ENCODE results near the gene ADGRB3.
"Not testable (repeated sequence)": the region's sequence is repeated elsewhere in the genome, so short reads cannot be mapped to it uniquely, and the experiment has no call there.

Gene ADGRB3

GRCh38 chr6:69284176-69284730 is 649.2 kb downstream of the ADGRB3 start:
- H3K36me3 ChIP-seq (replicated peaks in 1 of 2; ENCODE audit: control insufficient read depth in 2 of 2, insufficient read depth in 2 of 2, low read length in 2 of 2): no peaks in the 10 kb centered on the region
- peaks cover 8 to 12% of the 10 kb centered on the region in 2 donors for H3K4me1 ChIP-seq (ENCODE audit: control insufficient read depth in 2 of 2, insufficient read depth in 1 of 2, low read depth in 1 of 2, low read length in 2 of 2)
- no peak overlapping the region for H2AK5ac ChIP-seq (ENCODE audit: low read depth, low read length)
- no peak overlapping the region for H2BK5ac ChIP-seq (ENCODE audit: low read length)
- H3K9me3 ChIP-seq (replicated peaks in 1 of 2; ENCODE audit: control insufficient read depth in 2 of 2, insufficient read depth in 1 of 2, low read depth in 1 of 2, low read length in 2 of 2): no peaks in the 10 kb centered on the region
- H2BK120ac ChIP-seq (ENCODE audit: low read depth, low read length): no peak overlapping the region
- H3K9ac ChIP-seq (ENCODE audit: low read depth, low read length, poor library complexity): no peak overlapping the region
- no peak overlapping the region for H2AFZ ChIP-seq (ENCODE audit: low read length)
- no peak overlapping the region for H4K8ac ChIP-seq (ENCODE audit: low read depth, low read length)
- H3K4ac ChIP-seq (ENCODE audit: low read length): no peak overlapping the region
- H3K4me3 ChIP-seq (ENCODE audit: low read length in 2 of 2): no peak overlapping the region
- no peaks in the 10 kb centered on the region for H3K27me3 ChIP-seq (ENCODE audit: control insufficient read depth in 3 of 3, insufficient read depth in 3 of 3, low read depth in 1 of 3, low read length in 3 of 3)
- no peak overlapping the region for H2BK15ac ChIP-seq (ENCODE audit: low read length)
- no peaks in the 10 kb centered on the region for H3K79me1 ChIP-seq (ENCODE audit: low read depth, low read length)
- WGBS, 2 donors (ENCODE audit: extremely low coverage in 2 of 2, insufficient read length in 2 of 2, insufficient replicate concordance in 1 of 2): no CpG with 5 or more reads among the region's 7 CpGs
- H3K27ac ChIP-seq (replicated peaks; ENCODE audit: low read length): no peak overlapping the region
- no peak overlapping the region for H3K4me2 ChIP-seq (ENCODE audit: insufficient read depth, low read length, poor library complexity, severe bottlenecking)
- no peak overlapping the region for H3K14ac ChIP-seq (ENCODE audit: low read length)
- H3K18ac ChIP-seq (ENCODE audit: low read length): no peak overlapping the region
- no peak for DNase-seq (ENCODE audit: low spot score)
- no peak overlapping the region for H2BK12ac ChIP-seq (ENCODE audit: low read length)
- H4K91ac ChIP-seq (ENCODE audit: low read depth, low read length, poor library complexity): no peak overlapping the region
- H3K23ac ChIP-seq (ENCODE audit: low read depth, low read length, poor library complexity): no peak overlapping the region

GRCh38 chr6:69285054-69285453 is 650.0 kb downstream of the ADGRB3 start:
- H2BK12ac ChIP-seq (ENCODE audit: low read length): no peak overlapping the region
- no peak overlapping the region for H2AFZ ChIP-seq (ENCODE audit: low read length)
- H3K9ac ChIP-seq (ENCODE audit: low read depth, low read length, poor library complexity): no peak overlapping the region

GRCh38 chr6:69286331-69286730 is 651.2 kb downstream of the ADGRB3 start:
- H2BK12ac ChIP-seq (ENCODE audit: low read length): no peak overlapping the region
- H3K79me1 ChIP-seq (ENCODE audit: low read depth, low read length): no peaks in the 10 kb centered on the region
- no peak for DNase-seq (ENCODE audit: low spot score)
- no peak overlapping the region for H2AK5ac ChIP-seq (ENCODE audit: low read depth, low read length)
- no peak overlapping the region for H3K4me2 ChIP-seq (ENCODE audit: insufficient read depth, low read length, poor library complexity, severe bottlenecking)
- H3K27me3 ChIP-seq (ENCODE audit: control insufficient read depth in 3 of 3, insufficient read depth in 3 of 3, low read depth in 1 of 3, low read length in 3 of 3): no peaks in the 10 kb centered on the region
- H2AFZ ChIP-seq (ENCODE audit: low read length): no peak overlapping the region
- no peak overlapping the region for H2BK5ac ChIP-seq (ENCODE audit: low read length)
- no peak overlapping the region for H3K27ac ChIP-seq (replicated peaks; ENCODE audit: low read length)
- peaks cover 0 to 4% of the 10 kb centered on the region in 2 donors for H3K4me1 ChIP-seq (ENCODE audit: control insufficient read depth in 2 of 2, insufficient read depth in 1 of 2, low read depth in 1 of 2, low read length in 2 of 2)
- no peak overlapping the region for H3K9ac ChIP-seq (ENCODE audit: low read depth, low read length, poor library complexity)
- no peak overlapping the region for H3K14ac ChIP-seq (ENCODE audit: low read length)
- H2BK15ac ChIP-seq (ENCODE audit: low read length): no peak overlapping the region
- no peak overlapping the region for H3K23ac ChIP-seq (ENCODE audit: low read depth, low read length, poor library complexity)
- H4K91ac ChIP-seq (ENCODE audit: low read depth, low read length, poor library complexity): no peak overlapping the region
- WGBS, 2 donors (ENCODE audit: extremely low coverage in 2 of 2, insufficient read length in 2 of 2, insufficient replicate concordance in 1 of 2): no CpG with 5 or more reads among the region's 2 CpGs
- no peak overlapping the region for H2BK120ac ChIP-seq (ENCODE audit: low read depth, low read length)
- no peak overlapping the region for H3K4me3 ChIP-seq (ENCODE audit: low read length in 2 of 2)
- H4K8ac ChIP-seq (ENCODE audit: low read depth, low read length): no peak overlapping the region
- H3K9me3 ChIP-seq (replicated peaks in 1 of 2; ENCODE audit: control insufficient read depth in 2 of 2, insufficient read depth in 1 of 2, low read depth in 1 of 2, low read length in 2 of 2): no peaks in the 10 kb centered on the region
- no peak overlapping the region for H3K4ac ChIP-seq (ENCODE audit: low read length)
- no peaks in the 10 kb centered on the region for H3K36me3 ChIP-seq (replicated peaks in 1 of 2; ENCODE audit: control insufficient read depth in 2 of 2, insufficient read depth in 2 of 2, low read length in 2 of 2)
- no peak overlapping the region for H3K18ac ChIP-seq (ENCODE audit: low read length)

More at GRCh38 chr6:69285054-69285453, 650.0 kb downstream of the ADGRB3 start:
- Histone ChIP-seq H2BK15ac (ENCODE audit: low read length) (no peak overlapping the region), H3K36me3 (replicated peaks in 1 of 2; ENCODE audit: control insufficient read depth in 2 of 2, insufficient read depth in 2 of 2, low read length in 2 of 2) (no peaks in the 10 kb centered on the region), H3K4me2 (ENCODE audit: insufficient read depth, low read length, poor library complexity, severe bottlenecking) (no peak overlapping the region), H3K9me3 (replicated peaks in 1 of 2; ENCODE audit: control insufficient read depth in 2 of 2, insufficient read depth in 1 of 2, low read depth in 1 of 2, low read length in 2 of 2) (no peaks in the 10 kb centered on the region), H3K18ac (ENCODE audit: low read length) (no peak overlapping the region), H3K4me1 (ENCODE audit: control insufficient read depth in 2 of 2, insufficient read depth in 1 of 2, low read depth in 1 of 2, low read length in 2 of 2) (peaks cover 7% of the 10 kb centered on the region in 2 donors), H3K4me3 (ENCODE audit: low read length in 2 of 2) (no peak overlapping the region), H2AK5ac (ENCODE audit: low read depth, low read length) (no peak overlapping the region), H3K27ac (replicated peaks; ENCODE audit: low read length) (no peak overlapping the region), H2BK5ac (ENCODE audit: low read length) (no peak overlapping the region), H4K8ac (ENCODE audit: low read depth, low read length) (no peak overlapping the region), H3K27me3 (ENCODE audit: control insufficient read depth in 3 of 3, insufficient read depth in 3 of 3, low read depth in 1 of 3, low read length in 3 of 3) (no peaks in the 10 kb centered on the region), H4K91ac (ENCODE audit: low read depth, low read length, poor library complexity) (no peak overlapping the region), H3K79me1 (ENCODE audit: low read depth, low read length) (no peaks in the 10 kb centered on the region), H3K23ac (ENCODE audit: low read depth, low read length, poor library complexity) (no peak overlapping the region), H2BK120ac (ENCODE audit: low read depth, low read length) (no peak overlapping the region), H3K4ac (ENCODE audit: low read length) (no peak overlapping the region), H3K14ac (ENCODE audit: low read length) (no peak overlapping the region)
- WGBS, 2 donors (ENCODE audit: extremely low coverage in 2 of 2, insufficient read length in 2 of 2, insufficient replicate concordance in 1 of 2): no CpG with 5 or more reads among the region's 2 CpGs
- no peak for DNase-seq (ENCODE audit: low spot score)

GRCh38 chr6:69288198-69288597 is 653.1 kb downstream of the ADGRB3 start:
- H3K4me3 ChIP-seq (ENCODE audit: low read length in 2 of 2); H3K18ac ChIP-seq (ENCODE audit: low read length); H3K9me3 ChIP-seq (replicated peaks in 1 of 2; ENCODE audit: control insufficient read depth in 2 of 2, insufficient read depth in 1 of 2, low read depth in 1 of 2, low read length in 2 of 2); H3K4me1 ChIP-seq (ENCODE audit: control insufficient read depth in 2 of 2, insufficient read depth in 1 of 2, low read depth in 1 of 2, low read length in 2 of 2); H3K14ac ChIP-seq (ENCODE audit: low read length); H3K79me1 ChIP-seq (ENCODE audit: low read depth, low read length); DNase-seq (ENCODE audit: low spot score); H4K8ac ChIP-seq (ENCODE audit: low read depth, low read length); H3K4me2 ChIP-seq (ENCODE audit: insufficient read depth, low read length, poor library complexity, severe bottlenecking); H3K36me3 ChIP-seq (replicated peaks in 1 of 2; ENCODE audit: control insufficient read depth in 2 of 2, insufficient read depth in 2 of 2, low read length in 2 of 2); H3K4ac ChIP-seq (ENCODE audit: low read length); H2BK15ac ChIP-seq (ENCODE audit: low read length); H4K91ac ChIP-seq (ENCODE audit: low read depth, low read length, poor library complexity); H2AK5ac ChIP-seq (ENCODE audit: low read depth, low read length); H2BK5ac ChIP-seq (ENCODE audit: low read length); H2BK12ac ChIP-seq (ENCODE audit: low read length); H2BK120ac ChIP-seq (ENCODE audit: low read depth, low read length); H2AFZ ChIP-seq (ENCODE audit: low read length); H3K27ac ChIP-seq (replicated peaks; ENCODE audit: low read length); H3K23ac ChIP-seq (ENCODE audit: low read depth, low read length, poor library complexity); H3K27me3 ChIP-seq (ENCODE audit: control insufficient read depth in 3 of 3, insufficient read depth in 3 of 3, low read depth in 1 of 3, low read length in 3 of 3); H3K9ac ChIP-seq (ENCODE audit: low read depth, low read length, poor library complexity): not testable (repeated sequence)
- no CpG with 5 or more reads among the region's 5 CpGs for WGBS, 2 donors (ENCODE audit: extremely low coverage in 2 of 2, insufficient read length in 2 of 2, insufficient replicate concordance in 1 of 2)

Data from neuronal stem cell (in vitro differentiated cells).